Measurements from ENCODE around the gene LIPA.

Gene LIPA

GRCh38 chr10:89266721-89267453 lies 15.3 kb upstream of the LIPA start:
- Histone ChIP-seq H3K79me2 (ENCODE audit: insufficient read depth, low read length) (no peaks in the 10 kb centered on the region), H3K4me2 (ENCODE audit: low read depth, low read length, poor library complexity, severe bottlenecking) (no peak overlapping the region), H3K9me2 (replicated peaks; ENCODE audit: low read depth, low read length) (no peaks in the 10 kb centered on the region), H3K9me3 (ENCODE audit: insufficient read depth, low read depth, low read length) (peaks cover 6% of the 10 kb centered on the region; the same call in 1 of the 2 replicates), H3K4me1 (ENCODE audit: insufficient read depth, low read length, poor library complexity, severe bottlenecking) (no peaks in the 10 kb centered on the region), H3K36me3 (ENCODE audit: insufficient read depth, low read length) (no peaks in the 10 kb centered on the region), H3F3A (ENCODE audit: low read depth) (no peaks in the 10 kb centered on the region), H3K27me3 (ENCODE audit: insufficient read depth, low read length, poor library complexity, severe bottlenecking) (no peaks in the 10 kb centered on the region), H3K4me3 (ENCODE audit: low read length, poor library complexity, severe bottlenecking) (no peak overlapping the region), H3K9ac (ENCODE audit: low read depth, low read length, poor library complexity, severe bottlenecking) (no peak overlapping the region), H2AFZ (ENCODE audit: low read length) (no peak overlapping the region), H4K20me1 (ENCODE audit: insufficient read depth, low read length, poor library complexity, severe bottlenecking) (no peaks in the 10 kb centered on the region)
- TF ChIP-seq EZH2phosphoT487 (IDR thresholded peaks at IDR 0.05; ENCODE audit: borderline replicate concordance) (no peak), CTCF (conservative IDR thresholded peaks at IDR 0.05; ENCODE audit: low read length) (no peak)

- no peaks in the 10 kb centered on the region for H3K79me2 ChIP-seq (ENCODE audit: insufficient read depth, low read length)
- no peaks in the 10 kb centered on the region for H3K9me2 ChIP-seq (replicated peaks; ENCODE audit: low read depth, low read length)
- peaks cover 6% of the 10 kb centered on the region; the same call in 1 of the 2 replicates for H3K9me3 ChIP-seq (ENCODE audit: insufficient read depth, low read depth, low read length)
- no peak overlapping the region for H3K4me3 ChIP-seq (ENCODE audit: low read length, poor library complexity, severe bottlenecking)
- H3K36me3 ChIP-seq (ENCODE audit: insufficient read depth, low read length), result no peaks in the 10 kb centered on the region
- no peak overlapping the region for H2AFZ ChIP-seq (ENCODE audit: low read length)
- H3K4me1 ChIP-seq (ENCODE audit: insufficient read depth, low read length, poor library complexity, severe bottlenecking), result peaks cover 4% of the 10 kb centered on the region
- H3K27me3 ChIP-seq (ENCODE audit: insufficient read depth, low read length, poor library complexity, severe bottlenecking), result no peaks in the 10 kb centered on the region
- H3F3A ChIP-seq (ENCODE audit: low read depth), result no peaks in the 10 kb centered on the region
- TF ChIP-seq CTCF (conservative IDR thresholded peaks at IDR 0.05; ENCODE audit: low read length) (no peak), EZH2phosphoT487 (IDR thresholded peaks at IDR 0.05; ENCODE audit: borderline replicate concordance) (no peak)
- H4K20me1 ChIP-seq (ENCODE audit: insufficient read depth, low read length, poor library complexity, severe bottlenecking), result no peaks in the 10 kb centered on the region
- no peak overlapping the region for H3K4me2 ChIP-seq (ENCODE audit: low read depth, low read length, poor library complexity, severe bottlenecking)
- H3K9ac ChIP-seq (ENCODE audit: low read depth, low read length, poor library complexity, severe bottlenecking), result no peak overlapping the region
Measured at GRCh38 chr10:89263531-89263930, 12.0 kb upstream of the LIPA start.

GRCh38 chr10:89263091-89263490 lies 11.5 kb upstream of the LIPA start:
- peaks cover 4% of the 10 kb centered on the region for H3K4me1 ChIP-seq (ENCODE audit: insufficient read depth, low read length, poor library complexity, severe bottlenecking)
- H3K79me2 ChIP-seq (ENCODE audit: insufficient read depth, low read length), result no peaks in the 10 kb centered on the region
- H2AFZ ChIP-seq (ENCODE audit: low read length), result no peak overlapping the region
- no peaks in the 10 kb centered on the region for H4K20me1 ChIP-seq (ENCODE audit: insufficient read depth, low read length, poor library complexity, severe bottlenecking)
- no peaks in the 10 kb centered on the region for H3K9me2 ChIP-seq (replicated peaks; ENCODE audit: low read depth, low read length)
- no peak overlapping the region for H3K4me2 ChIP-seq (ENCODE audit: low read depth, low read length, poor library complexity, severe bottlenecking)
- peaks cover 6% of the 10 kb centered on the region; the same call in 1 of the 2 replicates for H3K9me3 ChIP-seq (ENCODE audit: insufficient read depth, low read depth, low read length)
- no peaks in the 10 kb centered on the region for H3K27me3 ChIP-seq (ENCODE audit: insufficient read depth, low read length, poor library complexity, severe bottlenecking)
- H3F3A ChIP-seq (ENCODE audit: low read depth), result no peaks in the 10 kb centered on the region
- no peak overlapping the region for H3K4me3 ChIP-seq (ENCODE audit: low read length, poor library complexity, severe bottlenecking)
- no peaks in the 10 kb centered on the region for H3K36me3 ChIP-seq (ENCODE audit: insufficient read depth, low read length)
- H3K9ac ChIP-seq (ENCODE audit: low read depth, low read length, poor library complexity, severe bottlenecking), result no peak overlapping the region
- TF ChIP-seq EZH2phosphoT487 (IDR thresholded peaks at IDR 0.05; ENCODE audit: borderline replicate concordance), result no peak

Data from Loucy (cell line).